HEK293T (cell line): ENCODE data around the gene LILRB4.
"Not testable (repeated sequence)": the region's sequence is repeated elsewhere in the genome, so short reads cannot be mapped to it uniquely, and the experiment has no call there.

Experiments used
- CTCF ChIA-PET: fragments of 350-600 bp; formaldehyde crosslinking; extraction: SDS; loops from one replicate; lab custom pipeline; 2021; ENCODE audit warnings: antibody characterized with exemption, inconsistent platforms; lab: Yijun Ruan, JAX
- POLR2A ChIA-PET: fragments of 350-600 bp; formaldehyde crosslinking; extraction: SDS; loops from one replicate; lab custom pipeline; 2020; ENCODE audit warnings: antibody characterized with exemption, inconsistent platforms; lab: Yijun Ruan, JAX
- DNase-seq: peaks from one replicate; pipeline ENCODE4 v3.0.0; 2012; ENCODE audit warnings: mixed read lengths; ENCODE audit errors: extremely low spot score
- ARNT ChIP-seq: fragments of 450-650 bp; IDR thresholded peaks from 2 replicates; pipeline ENCODE4 v1.6.1; 2017; ENCODE audit warnings: mild to moderate bottlenecking
- BHLHE40 ChIP-seq: fragments of 450-650 bp; IDR thresholded peaks from 2 replicates; pipeline ENCODE4 v1.6.1; 2016; ENCODE audit warnings: mild to moderate bottlenecking, moderate library complexity, borderline replicate concordance
- CTBP1 ChIP-seq: fragments of 450-650 bp; IDR thresholded peaks from 2 replicates; pipeline ENCODE4 v1.6.1; 2016; ENCODE audit warnings: borderline replicate concordance
- ELF4 ChIP-seq: fragments of 450-650 bp; IDR thresholded peaks from 2 replicates; pipeline ENCODE4 v1.6.1; 2017; ENCODE audit warnings: antibody characterized with exemption
- FOXA1 ChIP-seq: fragments of 450-650 bp; IDR thresholded peaks from 2 replicates; pipeline ENCODE4 v1.6.1; 2016; ENCODE audit warnings: mild to moderate bottlenecking
- FOXK2 ChIP-seq: fragments of 450-650 bp; IDR thresholded peaks from 2 replicates; pipeline ENCODE4 v1.6.1; 2016; ENCODE audit warnings: mild to moderate bottlenecking
- FOXM1 ChIP-seq: fragments of 450-650 bp; IDR thresholded peaks from 2 replicates; pipeline ENCODE4 v1.6.1; 2017; ENCODE audit warnings: mild to moderate bottlenecking, borderline replicate concordance
- HDGF ChIP-seq: fragments of 450-650 bp; IDR thresholded peaks from 2 replicates; pipeline ENCODE4 v1.6.1; 2017; ENCODE audit warnings: antibody characterized with exemption, borderline replicate concordance
- L3MBTL2 ChIP-seq: fragments of 450-650 bp; conservative IDR thresholded peaks from 2 replicates; pipeline ENCODE4 v1.6.1; 2016; ENCODE audit warnings: mild to moderate bottlenecking
- LEF1 ChIP-seq: fragments of 450-650 bp; IDR thresholded peaks from 2 replicates; pipeline ENCODE4 v1.6.1; 2017; ENCODE audit warnings: mild to moderate bottlenecking, borderline replicate concordance
- PKNOX1 ChIP-seq: fragments of 450-650 bp; IDR thresholded peaks from 2 replicates; pipeline ENCODE4 v1.6.1; 2016
- SP1 ChIP-seq: fragments of 450-650 bp; IDR thresholded peaks from 2 replicates; pipeline ENCODE4 v1.6.1; 2017
- TARDBP ChIP-seq: fragments of 450-650 bp; IDR thresholded peaks from 2 replicates; pipeline ENCODE4 v1.6.1; 2016
- ZNF384 ChIP-seq: fragments of 450-650 bp; IDR thresholded peaks from 2 replicates; pipeline ENCODE4 v1.6.1; 2016

The LILRB4 gene

GRCh38 chr19:54622431-54622830 lies 40.4 kb upstream of the LILRB4 start:
- no peak for DNase-seq
- ChIA-PET POLR2A (no interaction called here), CTCF (no interaction called here)
- no peak for TF ChIP-seq LEF1
- no peak for TF ChIP-seq FOXK2

GRCh38 chr19:54624234-54624633 lies 38.6 kb upstream of the LILRB4 start:
- DNase-seq, POLR2A ChIA-PET, CTCF ChIA-PET: not testable (repeated sequence)

GRCh38 chr19:54624934-54625730 lies 37.7 kb upstream of the LILRB4 start:
- POLR2A ChIA-PET, CTCF ChIA-PET, DNase-seq: not testable (repeated sequence)

- ChIA-PET POLR2A (no interaction called here), CTCF (no interaction called here)
- no peak for DNase-seq
- TF ChIP-seq FOXM1 = no peak
- TF ChIP-seq SP1 = no peak
- TF ChIP-seq TARDBP = no peak
- TF ChIP-seq LEF1 = no peak
- TF ChIP-seq PKNOX1 = no peak
- no peak for TF ChIP-seq HDGF
Observed at GRCh38 chr19:54626757-54627156, 36.0 kb upstream of the LILRB4 start.

GRCh38 chr19:54627912-54628311 lies 34.9 kb upstream of the LILRB4 start:
- DNase-seq, POLR2A ChIA-PET, CTCF ChIA-PET: not testable (repeated sequence)

GRCh38 chr19:54630262-54630661 lies 32.5 kb upstream of the LILRB4 start, which contains the start of gene LILRB1:
Gene LILRB1 (plus strand): TSS chr19:54630484. CDS start chr19:54631074, 590 bp downstream.
- POLR2A ChIA-PET, CTCF ChIA-PET, DNase-seq: not testable (repeated sequence)

GRCh38 chr19:54630782-54631181 lies 32.0 kb upstream of the LILRB4 start:
- no peak for DNase-seq
- TF ChIP-seq BHLHE40 = no peak
- no peak for TF ChIP-seq L3MBTL2
- no peak for TF ChIP-seq SP1
- TF ChIP-seq HDGF = no peak
- TF ChIP-seq PKNOX1 = no peak
- TF ChIP-seq ZNF384 = no peak
- TF ChIP-seq FOXK2 = no peak
- TF ChIP-seq ELF4 = no peak
- TF ChIP-seq CTBP1 = no peak
- TF ChIP-seq FOXA1 = no peak
- no peak for TF ChIP-seq ARNT
- ChIA-PET POLR2A (no interaction called here), CTCF (no interaction called here)

GRCh38 chr19:54631489-54632337 lies 31.1 kb upstream of the LILRB4 start:
- POLR2A ChIA-PET, DNase-seq, CTCF ChIA-PET: not testable (repeated sequence)

GRCh38 chr19:54632517-54632916 lies 30.3 kb upstream of the LILRB4 start:
- POLR2A ChIA-PET, DNase-seq, CTCF ChIA-PET: not testable (repeated sequence)
